NCI-H146 treated with DMSO at 0.1 percent for 48 hours (cell line): Measurements from ENCODE around the gene DNM2.

Source experiments
- DNase-seq: peaks from one replicate; lab custom pipeline; 2025; ENCODE audit not compliant: unreplicated experiment; lab: John Stamatoyannopoulos, UW

Gene DNM2

GRCh38 chr19:10811391-10812111, 93.7 kb downstream of the DNM2 start:
- DNase-seq, result no peak

GRCh38 chr19:10812196-10812595, 94.3 kb downstream of the DNM2 start:
- DNase-seq, result no peak

- no peak for DNase-seq
Measured at GRCh38 chr19:10812902-10813404, 95.1 kb downstream of the DNM2 start.

GRCh38 chr19:10815007-10815536, 97.2 kb downstream of the DNM2 start:
- no peak for DNase-seq

GRCh38 chr19:10815969-10816644, 98.2 kb downstream of the DNM2 start:
- DNase-seq, result no peak

- no peak for DNase-seq
Measured at GRCh38 chr19:10816691-10817090, 98.8 kb downstream of the DNM2 start.

GRCh38 chr19:10817291-10818038, 99.6 kb downstream of the DNM2 start:
- no peak for DNase-seq

- DNase-seq, result no peak
Measured at GRCh38 chr19:10818301-10819123, 100.6 kb downstream of the DNM2 start.

GRCh38 chr19:10819124-10820060, 101.5 kb downstream of the DNM2 start:
- DNase-seq, result no peak

- no peak for DNase-seq
Measured at GRCh38 chr19:10820173-10820572, 102.3 kb downstream of the DNM2 start.

- DNase-seq, result no peak
Measured at GRCh38 chr19:10823690-10824089, 105.8 kb downstream of the DNM2 start.

GRCh38 chr19:10826231-10826630, 108.4 kb downstream of the DNM2 start:
- no peak for DNase-seq

GRCh38 chr19:10826846-10827245, 109.0 kb downstream of the DNM2 start:
- no peak for DNase-seq

GRCh38 chr19:10828981-10829821, 111.3 kb downstream of the DNM2 start:
- no peak for DNase-seq

- no peak for DNase-seq
Measured at GRCh38 chr19:10829967-10830366, 112.1 kb downstream of the DNM2 start.

- DNase-seq, result no peak
Measured at GRCh38 chr19:10830370-10830769, 112.5 kb downstream of the DNM2 start.

GRCh38 chr19:10830931-10831779, 113.3 kb downstream of the DNM2 start:
- DNase-seq, result no peak
